Skeletal muscle tissue (tissue), 4 donors: ENCODE data around the gene AUNIP. TPM values are rescaled to one million over a fixed set of nuclear protein-coding genes. Genes with fewer than 3 reads are reported as not detected.

Source experiments
- H3K27ac ChIP-seq: one replicate; pipeline ENCODE4 v1.7.0; 2013; ENCODE audit warnings: mild to moderate bottlenecking, low read depth, low read length, inconsistent platforms
- H3K27me3 ChIP-seq, 3 donors: one replicate each; pipeline ENCODE4 v1.7.0; 2013; ENCODE audit warnings: low read length in 3 of 3; ENCODE audit not compliant: control insufficient read depth in 3 of 3, insufficient read depth in 3 of 3
- H3K36me3 ChIP-seq, 3 donors: one replicate each; pipeline ENCODE4 v1.7.0; 2013; ENCODE audit warnings: low read length in 3 of 3; ENCODE audit not compliant: control insufficient read depth in 3 of 3, insufficient read depth in 3 of 3
- H3K4me1 ChIP-seq, 3 donors: one replicate each; pipeline ENCODE4 v1.7.0; 2013; ENCODE audit warnings: low read length in 3 of 3, mild to moderate bottlenecking in 3 of 3; ENCODE audit not compliant: control insufficient read depth in 3 of 3, insufficient read depth in 3 of 3
- H3K4me3 ChIP-seq, 3 donors: one replicate each; pipeline ENCODE4 v1.7.0; 2013; ENCODE audit warnings: low read length in 3 of 3
- H3K9ac ChIP-seq, 3 donors: one replicate each; pipeline ENCODE4 v1.7.0; 2013; ENCODE audit warnings: low read length in 3 of 3, mild to moderate bottlenecking in 3 of 3, moderate library complexity in 2 of 3, low read depth in 1 of 3
- H3K9me3 ChIP-seq, 3 donors: one replicate each; pipeline ENCODE4 v1.7.0; 2013; ENCODE audit warnings: low read length in 3 of 3; ENCODE audit not compliant: control insufficient read depth in 3 of 3
- total RNA-seq: library from RNA; depleted of rRNA; stranded (reverse); fragments of >200 nt; gene quantifications from one replicate; pipeline ENCODE4 v1.2.3, GENCODE V29; 2014
- donor health status: Osteomylitis.

Gene AUNIP
- total RNA-seq, 1 donor from 2014 or later, result 1.6 TPM

DNA sequence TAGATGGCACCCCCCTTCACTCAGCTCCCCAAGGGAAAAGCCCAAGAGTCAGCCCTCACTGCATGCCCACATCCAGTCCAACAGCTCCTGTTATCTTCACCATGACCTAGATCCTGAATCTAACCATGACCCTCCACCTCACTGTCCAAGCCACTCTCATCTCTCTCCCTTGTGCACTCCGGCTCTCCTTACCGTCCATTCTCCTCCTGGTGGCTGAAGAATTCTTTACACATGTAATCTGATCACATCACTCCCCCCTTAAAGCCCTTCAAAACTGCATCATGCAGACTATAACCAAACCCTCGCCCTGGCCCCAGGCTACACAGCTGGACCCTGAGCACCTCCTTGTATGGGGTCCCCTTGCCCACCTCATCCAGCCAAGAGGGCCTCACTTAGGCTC is 30.2 kb upstream of the AUNIP start:
- Histone ChIP-seq H3K9me3 (no peaks in the 10 kb centered on the region), H3K4me1 (no peaks in the 10 kb centered on the region), H3K27ac (no peak overlapping the region), H3K36me3 (no peaks in the 10 kb centered on the region), H3K9ac (no peak overlapping the region), H3K4me3 (no peak overlapping the region), H3K27me3 (no peaks in the 10 kb centered on the region)

DNA sequence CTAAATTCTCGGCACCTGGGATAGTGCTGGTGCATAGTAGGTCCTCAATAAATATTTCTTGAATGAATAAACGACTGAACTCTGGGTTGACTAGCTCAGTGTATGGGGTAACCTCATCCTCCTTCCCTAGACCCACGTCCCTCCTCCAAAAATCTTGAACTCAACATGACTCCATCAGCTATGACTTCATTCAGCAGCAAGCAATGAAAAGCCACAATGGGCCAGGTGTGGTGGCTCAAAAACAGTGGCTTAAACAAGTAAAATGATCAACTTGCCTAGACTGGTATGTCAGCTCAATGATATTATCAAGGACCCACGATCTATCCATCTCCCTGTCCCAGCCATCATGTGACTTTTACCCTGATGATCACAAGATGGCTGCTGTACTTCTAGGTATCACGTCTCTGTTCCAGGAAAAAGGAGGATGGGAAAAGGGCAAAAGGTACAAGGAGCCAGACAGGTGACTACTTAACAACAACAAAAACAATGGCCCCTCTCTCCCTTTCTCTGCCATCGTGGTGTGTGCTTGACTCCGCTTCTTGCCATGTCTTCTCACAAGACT is 29.2 kb upstream of the AUNIP start:
- H3K9me3 ChIP-seq, result no peaks in the 10 kb centered on the region
- H3K27ac ChIP-seq, result no peak overlapping the region
- H3K36me3 ChIP-seq, result no peaks in the 10 kb centered on the region
- no peak overlapping the region for H3K4me3 ChIP-seq
- no peaks in the 10 kb centered on the region for H3K27me3 ChIP-seq
- no peaks in the 10 kb centered on the region for H3K4me1 ChIP-seq
- no peak overlapping the region for H3K9ac ChIP-seq

DNA sequence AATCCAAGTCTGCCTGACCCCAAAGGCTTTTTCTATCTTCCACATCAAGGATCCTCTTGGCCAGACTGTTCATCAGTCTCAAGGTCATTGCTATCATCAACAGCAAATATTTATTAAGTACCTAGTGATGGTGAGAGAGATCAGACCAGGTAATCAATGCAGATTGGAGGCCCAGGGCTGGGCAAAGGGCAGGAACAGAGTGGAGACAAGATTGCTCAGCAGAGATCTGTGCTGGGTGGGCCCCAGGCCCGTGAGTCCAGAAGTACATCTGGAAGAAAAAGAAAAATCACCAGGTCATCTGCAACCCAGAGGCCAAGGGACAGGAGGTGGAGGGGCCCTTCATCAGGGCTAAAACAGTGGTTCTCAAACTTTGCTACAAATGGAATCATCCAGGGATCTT is 26.3 kb upstream of the AUNIP start:
- H3K9ac ChIP-seq, result no peak overlapping the region

DNA sequence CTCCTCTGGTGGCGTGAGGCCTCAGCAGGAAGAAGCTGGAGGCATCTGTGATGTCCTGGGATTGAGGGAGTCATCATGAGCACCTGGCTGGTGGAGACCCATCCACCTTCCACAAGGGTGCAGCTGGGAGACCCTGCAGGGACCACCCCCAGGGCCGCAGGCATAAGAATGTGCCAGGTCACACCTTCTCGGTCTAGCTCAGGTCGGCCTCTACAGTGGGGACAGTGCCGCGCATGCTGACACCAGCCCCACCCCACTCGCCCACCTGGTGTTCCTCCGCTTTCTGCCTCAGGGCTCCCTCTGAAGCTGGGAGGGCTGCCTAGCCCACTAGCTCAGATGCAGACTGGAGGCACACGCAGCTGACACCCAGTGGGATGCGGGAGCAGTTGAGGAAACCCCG is 22.0 kb upstream of the AUNIP start:
- Histone ChIP-seq H3K4me1 (peaks cover under 1% of the 10 kb centered on the region in 3 donors), H3K4me3 (no peak overlapping the region), H3K27me3 (no peaks in the 10 kb centered on the region), H3K27ac (no peak overlapping the region), H3K9ac (no peak overlapping the region), H3K9me3 (no peaks in the 10 kb centered on the region), H3K36me3 (no peaks in the 10 kb centered on the region)

More for the DNA sequence above, 26.3 kb upstream of the AUNIP start:
- no peaks in the 10 kb centered on the region for H3K4me1 ChIP-seq
- no peaks in the 10 kb centered on the region for H3K27me3 ChIP-seq
- no peaks in the 10 kb centered on the region for H3K9me3 ChIP-seq
- H3K36me3 ChIP-seq, result no peaks in the 10 kb centered on the region
- no peak overlapping the region for H3K4me3 ChIP-seq
- no peak overlapping the region for H3K27ac ChIP-seq

DNA sequence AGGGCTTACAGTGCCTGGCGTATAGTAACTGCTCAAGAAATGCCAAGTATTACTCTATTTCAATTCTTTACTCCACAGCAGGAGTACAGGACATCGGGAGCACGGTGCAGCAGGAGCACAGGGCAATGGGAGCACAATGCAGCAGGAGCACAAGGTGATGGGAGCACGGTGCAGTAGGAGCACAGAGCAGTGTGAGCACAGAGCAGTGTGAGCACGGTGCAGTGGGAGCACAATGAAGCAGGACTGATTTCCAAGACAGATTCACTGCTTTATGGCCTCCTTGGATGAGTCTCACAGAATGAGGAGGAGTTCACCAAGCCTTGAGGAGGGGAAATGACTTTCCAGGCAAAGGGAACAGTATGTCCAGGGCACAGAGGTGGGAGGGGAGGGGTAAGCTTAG is 21.3 kb upstream of the AUNIP start:
- no peaks in the 10 kb centered on the region for H3K27me3 ChIP-seq
- H3K4me3 ChIP-seq, result no peak overlapping the region
- H3K4me1 ChIP-seq, result peaks cover 3% of the 10 kb centered on the region in 3 donors
- H3K9me3 ChIP-seq, result no peaks in the 10 kb centered on the region
- no peaks in the 10 kb centered on the region for H3K36me3 ChIP-seq
- H3K27ac ChIP-seq, result no peak overlapping the region
- H3K9ac ChIP-seq, result no peak overlapping the region

DNA sequence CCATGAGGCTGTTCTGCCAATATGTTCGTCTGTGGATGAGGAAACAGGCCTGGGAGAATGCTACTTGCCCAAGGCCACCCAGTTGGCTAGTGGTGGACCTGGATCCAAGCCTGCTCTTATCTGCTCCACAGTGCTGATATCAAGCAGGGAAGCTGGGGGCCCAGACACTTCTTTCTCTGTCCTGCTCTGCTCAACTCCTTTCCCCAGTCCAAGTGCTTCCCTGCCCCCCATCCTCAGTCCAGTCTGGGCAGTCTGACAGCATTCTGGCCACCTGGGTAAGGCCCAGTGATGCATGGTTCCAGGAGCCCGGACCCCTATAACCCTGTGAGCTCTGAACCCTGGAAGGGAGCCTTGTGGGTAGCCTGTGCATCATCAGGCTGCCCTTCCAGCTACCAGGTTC is 20.4 kb upstream of the AUNIP start:
- Histone ChIP-seq H3K9ac (no peak overlapping the region), H3K27me3 (no peaks in the 10 kb centered on the region), H3K36me3 (no peaks in the 10 kb centered on the region), H3K4me3 (no peak overlapping the region), H3K4me1 (peaks cover 7 to 8% (median 8%) of the 10 kb centered on the region in 3 donors), H3K9me3 (no peaks in the 10 kb centered on the region), H3K27ac (no peak overlapping the region)

DNA sequence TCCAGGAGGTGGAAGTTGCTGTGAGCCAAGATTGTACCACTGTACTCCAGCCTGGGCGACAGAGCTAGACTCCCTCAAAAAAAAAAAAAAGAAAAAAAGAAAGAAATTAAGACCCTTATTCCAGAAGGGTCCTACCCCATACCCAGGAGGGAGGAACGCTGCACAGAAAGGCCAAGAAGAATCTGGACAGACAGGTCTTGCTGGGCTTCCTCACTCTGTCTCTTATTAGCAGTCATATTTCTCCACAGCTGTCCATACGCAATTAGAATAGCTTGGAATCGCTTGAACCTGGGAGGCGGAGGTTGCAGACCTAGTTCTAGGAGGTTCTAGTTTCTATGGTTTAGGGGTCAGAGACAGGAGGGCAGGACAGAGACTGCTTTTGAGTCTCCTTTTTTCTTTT is 19.4 kb upstream of the AUNIP start:
- no peaks in the 10 kb centered on the region for H3K36me3 ChIP-seq
- peaks cover 8 to 12% (median 11%) of the 10 kb centered on the region in 3 donors for H3K4me1 ChIP-seq
- H3K9ac ChIP-seq, result no peak overlapping the region
- no peaks in the 10 kb centered on the region for H3K9me3 ChIP-seq
- no peaks in the 10 kb centered on the region for H3K27me3 ChIP-seq
- no peak overlapping the region for H3K4me3 ChIP-seq
- H3K27ac ChIP-seq, result no peak overlapping the region

DNA sequence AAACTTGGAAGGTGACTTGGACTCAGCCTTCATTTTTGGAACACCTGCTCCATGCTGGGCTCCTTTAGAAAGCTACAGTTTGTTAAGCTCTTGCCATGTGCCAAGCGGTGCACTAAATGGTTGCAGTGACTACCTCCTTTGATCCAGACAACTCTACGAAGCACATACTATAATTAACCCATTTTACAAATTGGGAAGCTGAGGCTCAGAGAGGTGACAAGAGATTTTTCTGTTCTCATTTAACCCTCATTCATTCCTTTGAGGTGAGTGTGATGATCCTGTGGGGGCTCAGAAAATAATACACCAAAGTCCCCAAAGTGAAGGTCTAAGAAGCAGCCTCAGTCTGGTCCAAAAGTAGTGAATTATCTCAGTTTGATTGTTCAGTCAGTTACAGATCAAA is 17.9 kb upstream of the AUNIP start:
- H3K27me3 ChIP-seq, result no peaks in the 10 kb centered on the region
- H3K4me1 ChIP-seq, result peaks cover 8 to 20% (median 16%) of the 10 kb centered on the region in 3 donors
- H3K36me3 ChIP-seq, result no peaks in the 10 kb centered on the region
- H3K27ac ChIP-seq, result no peak overlapping the region
- H3K9ac ChIP-seq, result no peak overlapping the region
- no peak overlapping the region for H3K4me3 ChIP-seq
- no peaks in the 10 kb centered on the region for H3K9me3 ChIP-seq

DNA sequence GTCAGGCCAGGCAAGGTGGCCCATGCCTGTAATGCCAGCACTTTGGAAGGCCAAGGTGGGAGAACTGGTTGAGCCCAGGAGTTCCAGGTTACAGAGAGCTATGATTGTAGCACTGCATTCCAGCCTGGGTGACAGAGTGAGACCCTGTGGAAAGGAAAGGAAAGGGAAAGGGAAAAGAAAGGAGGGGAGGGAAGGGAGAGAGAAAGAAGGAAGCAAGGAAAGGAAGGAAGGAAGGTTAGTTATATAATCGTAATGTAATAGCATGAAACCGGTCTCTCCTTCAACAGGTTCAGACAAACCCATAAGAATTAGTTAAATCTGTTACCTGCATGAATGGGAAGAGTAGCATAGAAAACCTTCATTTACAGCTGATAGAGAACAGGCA is 17.4 kb upstream of the AUNIP start:
- no peak overlapping the region for H3K4me3 ChIP-seq
- peaks cover 11 to 21% (median 20%) of the 10 kb centered on the region in 3 donors for H3K4me1 ChIP-seq
- H3K9ac ChIP-seq, result no peak overlapping the region
- no peak overlapping the region for H3K27ac ChIP-seq
- H3K36me3 ChIP-seq, result no peaks in the 10 kb centered on the region
- no peaks in the 10 kb centered on the region for H3K9me3 ChIP-seq
- no peaks in the 10 kb centered on the region for H3K27me3 ChIP-seq

DNA sequence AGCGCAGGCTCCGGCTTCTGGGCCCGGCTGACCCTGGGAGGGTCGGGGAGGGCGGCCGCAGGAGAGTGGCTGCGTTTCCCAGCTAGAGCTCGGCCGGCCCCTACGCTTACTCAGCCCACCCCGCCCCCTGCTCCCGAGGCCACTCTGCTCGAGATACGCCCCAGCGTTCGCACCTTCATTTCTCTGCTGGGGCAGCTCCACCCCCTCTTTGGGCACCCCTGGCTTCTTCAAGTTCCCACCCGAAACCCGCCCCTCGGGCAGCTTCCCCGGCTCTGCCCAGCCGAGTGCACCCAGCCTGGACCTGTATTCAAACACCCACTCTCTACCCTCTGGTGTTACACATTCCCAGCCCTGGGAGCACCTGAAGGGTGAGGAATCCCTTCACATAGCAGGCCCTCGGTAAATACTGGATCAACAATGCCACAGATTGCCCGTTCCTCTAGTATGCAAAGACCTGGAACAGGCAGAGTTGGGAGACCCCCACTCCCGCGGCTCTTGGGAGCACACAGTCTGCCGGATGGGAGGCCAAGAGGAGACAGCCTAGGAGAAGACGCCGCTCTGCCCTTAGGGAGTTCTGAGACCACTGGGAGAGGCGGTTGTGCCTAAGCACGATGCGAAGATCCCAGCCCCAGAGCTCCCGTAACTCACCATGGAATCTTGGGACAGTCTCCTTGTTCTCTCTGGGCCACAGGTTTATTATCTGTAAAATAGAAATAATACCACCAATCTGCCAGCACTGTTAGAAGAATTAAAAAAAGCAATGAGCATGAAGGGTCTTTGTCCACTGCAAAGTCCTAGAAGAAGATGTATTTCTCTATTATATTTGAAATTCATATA is 16.8 kb upstream of the AUNIP start:
- Histone ChIP-seq H3K27me3 (no peaks in the 10 kb centered on the region), H3K9me3 (no peaks in the 10 kb centered on the region), H3K4me3 (peak overlapping the region; percentile 38 to 75 (median 72)), H3K4me1 (peaks cover 13 to 24% (median 22%) of the 10 kb centered on the region in 3 donors), H3K9ac (peak overlapping the region; percentile 59 to 80 (median 65)), H3K36me3 (no peaks in the 10 kb centered on the region), H3K27ac (peak overlapping the region; percentile 30)
